Glutamatergic neuron (in vitro differentiated cells): ENCODE data around the gene ADARB1. TPM values are rescaled to one million over a fixed set of nuclear protein-coding genes. Genes with fewer than 3 reads are reported as not detected.

Experiments
- DNase-seq: peaks from one replicate; pipeline ENCODE4 v3.0.0; 2022
- H3K27ac Mint-ChIP-seq: one replicate; pipeline ENCODE4 v1.8.0; 2020; ENCODE audit warnings: mild to moderate bottlenecking, mixed read lengths, inconsistent platforms; ENCODE audit not compliant: unreplicated experiment
- H3K27me3 Mint-ChIP-seq: one replicate; pipeline ENCODE4 v1.8.0; 2020; ENCODE audit warnings: mild to moderate bottlenecking, moderate library complexity, mixed read lengths, inconsistent platforms; ENCODE audit not compliant: unreplicated experiment
- H3K36me3 Mint-ChIP-seq: one replicate; pipeline ENCODE4 v1.8.0; 2020; ENCODE audit warnings: mild to moderate bottlenecking, mixed read lengths, inconsistent platforms; ENCODE audit not compliant: unreplicated experiment
- H3K4me1 Mint-ChIP-seq: one replicate; pipeline ENCODE4 v1.8.0; 2020; ENCODE audit warnings: mild to moderate bottlenecking, low read depth, mixed read lengths, inconsistent platforms; ENCODE audit not compliant: unreplicated experiment
- H3K4me3 Mint-ChIP-seq: one replicate; pipeline ENCODE4 v1.8.0; 2020; ENCODE audit warnings: mild to moderate bottlenecking, mixed read lengths, inconsistent platforms; ENCODE audit not compliant: unreplicated experiment
- H3K9me3 Mint-ChIP-seq: one replicate; pipeline ENCODE4 v1.8.0; 2020; ENCODE audit warnings: mild to moderate bottlenecking, moderate library complexity, mixed read lengths, inconsistent platforms; ENCODE audit not compliant: unreplicated experiment
- total RNA-seq: library from RNA; stranded (reverse); fragmentation: NEBNext Ultra II Directional; extraction: Animal tissue kit (Norgen Biotek cat#: 25700); gene quantifications from one replicate; pipeline ENCODE4 v1.2.1, GENCODE V29; 2021; ENCODE audit not compliant: unreplicated experiment
- TF ChIP-seq, protein P1 (sequence below): fragments of 200-600 bp; sonication (generic); IDR thresholded peaks from one replicate; pipeline ENCODE4 v1.5.0; 2021; ENCODE audit not compliant: partially characterized antibody, unreplicated experiment

Gene ADARB1
- total RNA-seq, 1 donor from 2014 or later: 49.2 TPM

DNA sequence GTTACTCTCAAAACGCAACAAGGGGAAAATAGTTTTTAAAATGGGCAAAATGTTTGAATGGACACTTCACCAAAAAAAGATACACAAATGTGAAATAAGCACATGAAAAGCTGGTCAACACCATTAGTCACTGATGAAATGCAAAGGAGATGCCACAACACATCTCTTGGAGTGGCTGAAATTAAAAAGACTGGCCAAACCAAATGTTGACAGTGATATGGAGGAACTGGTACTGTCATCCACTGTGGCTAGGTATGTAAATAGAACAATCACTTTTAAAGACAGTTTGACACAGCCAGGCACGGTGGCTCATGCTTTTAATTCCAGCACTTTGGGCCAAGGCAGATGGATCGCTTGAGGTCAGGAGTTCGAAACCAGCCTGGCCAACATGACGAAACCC is 122.2 kb downstream of the ADARB1 start:
- H3K4me3 Mint-ChIP-seq: no peak overlapping the region
- no peaks in the 10 kb centered on the region for H3K27me3 Mint-ChIP-seq
- TF ChIP-seq, protein P1, sequence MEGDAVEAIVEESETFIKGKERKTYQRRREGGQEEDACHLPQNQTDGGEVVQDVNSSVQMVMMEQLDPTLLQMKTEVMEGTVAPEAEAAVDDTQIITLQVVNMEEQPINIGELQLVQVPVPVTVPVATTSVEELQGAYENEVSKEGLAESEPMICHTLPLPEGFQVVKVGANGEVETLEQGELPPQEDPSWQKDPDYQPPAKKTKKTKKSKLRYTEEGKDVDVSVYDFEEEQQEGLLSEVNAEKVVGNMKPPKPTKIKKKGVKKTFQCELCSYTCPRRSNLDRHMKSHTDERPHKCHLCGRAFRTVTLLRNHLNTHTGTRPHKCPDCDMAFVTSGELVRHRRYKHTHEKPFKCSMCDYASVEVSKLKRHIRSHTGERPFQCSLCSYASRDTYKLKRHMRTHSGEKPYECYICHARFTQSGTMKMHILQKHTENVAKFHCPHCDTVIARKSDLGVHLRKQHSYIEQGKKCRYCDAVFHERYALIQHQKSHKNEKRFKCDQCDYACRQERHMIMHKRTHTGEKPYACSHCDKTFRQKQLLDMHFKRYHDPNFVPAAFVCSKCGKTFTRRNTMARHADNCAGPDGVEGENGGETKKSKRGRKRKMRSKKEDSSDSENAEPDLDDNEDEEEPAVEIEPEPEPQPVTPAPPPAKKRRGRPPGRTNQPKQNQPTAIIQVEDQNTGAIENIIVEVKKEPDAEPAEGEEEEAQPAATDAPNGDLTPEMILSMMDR: no peak
- peaks cover 3% of the 10 kb centered on the region for H3K9me3 Mint-ChIP-seq
- peaks cover 4% of the 10 kb centered on the region for H3K36me3 Mint-ChIP-seq
- DNase-seq: no peak
- no peak overlapping the region for H3K27ac Mint-ChIP-seq
- no peaks in the 10 kb centered on the region for H3K4me1 Mint-ChIP-seq

DNA sequence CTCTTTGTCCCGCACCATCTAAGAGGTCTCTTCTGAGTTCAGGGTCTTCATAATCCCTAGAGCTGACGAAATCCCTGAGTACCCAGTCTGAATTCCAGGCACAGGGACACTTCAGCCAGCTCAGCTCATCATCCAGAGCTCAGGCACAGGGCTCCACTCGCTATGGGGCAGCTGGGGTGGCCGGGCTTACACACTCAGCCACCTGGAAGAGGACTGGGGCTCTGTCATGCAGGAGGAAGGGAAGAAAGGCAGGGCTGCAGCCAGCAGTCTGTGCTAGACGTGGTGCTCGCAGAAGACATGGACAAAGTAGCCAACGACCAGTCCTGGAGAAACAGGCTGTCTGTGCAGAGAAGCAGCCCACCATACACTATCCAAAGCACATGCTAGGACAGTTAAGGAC is 124.8 kb downstream of the ADARB1 start:
- no peak for DNase-seq
- no peaks in the 10 kb centered on the region for H3K4me1 Mint-ChIP-seq
- no peak overlapping the region for H3K4me3 Mint-ChIP-seq
- H3K27me3 Mint-ChIP-seq: no peaks in the 10 kb centered on the region
- peaks cover 3% of the 10 kb centered on the region for H3K9me3 Mint-ChIP-seq
- peaks cover 4% of the 10 kb centered on the region for H3K36me3 Mint-ChIP-seq
- TF ChIP-seq, protein P1: no peak
- H3K27ac Mint-ChIP-seq: no peak overlapping the region

DNA sequence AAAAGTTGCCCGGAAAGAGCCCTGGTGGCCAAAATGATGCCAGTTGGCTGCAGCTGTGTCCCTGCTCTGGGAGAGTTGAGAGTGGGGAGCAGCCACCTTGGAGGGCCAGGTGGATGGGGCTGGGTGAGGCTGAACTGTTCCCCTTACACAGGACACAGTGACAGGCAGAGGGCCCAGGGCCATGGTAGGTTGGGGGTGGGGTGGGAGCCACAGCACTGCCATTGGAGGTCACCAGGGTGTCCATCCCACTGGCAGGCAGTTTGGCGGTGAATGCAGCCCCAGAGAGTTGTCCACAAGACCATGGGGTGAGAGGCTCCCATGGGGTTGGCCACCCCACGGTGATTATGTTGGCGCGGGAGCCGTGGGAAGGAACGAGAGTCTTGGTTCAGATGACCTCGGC is 125.7 kb downstream of the ADARB1 start:
- DNase-seq: no peak
- Mint-ChIP-seq H3K4me1 (no peaks in the 10 kb centered on the region), H3K4me3 (no peak overlapping the region), H3K27me3 (no peaks in the 10 kb centered on the region), H3K36me3 (peaks cover 4% of the 10 kb centered on the region), H3K9me3 (peaks cover 3% of the 10 kb centered on the region), H3K27ac (no peak overlapping the region)
- TF ChIP-seq, protein P1: no peak

DNA sequence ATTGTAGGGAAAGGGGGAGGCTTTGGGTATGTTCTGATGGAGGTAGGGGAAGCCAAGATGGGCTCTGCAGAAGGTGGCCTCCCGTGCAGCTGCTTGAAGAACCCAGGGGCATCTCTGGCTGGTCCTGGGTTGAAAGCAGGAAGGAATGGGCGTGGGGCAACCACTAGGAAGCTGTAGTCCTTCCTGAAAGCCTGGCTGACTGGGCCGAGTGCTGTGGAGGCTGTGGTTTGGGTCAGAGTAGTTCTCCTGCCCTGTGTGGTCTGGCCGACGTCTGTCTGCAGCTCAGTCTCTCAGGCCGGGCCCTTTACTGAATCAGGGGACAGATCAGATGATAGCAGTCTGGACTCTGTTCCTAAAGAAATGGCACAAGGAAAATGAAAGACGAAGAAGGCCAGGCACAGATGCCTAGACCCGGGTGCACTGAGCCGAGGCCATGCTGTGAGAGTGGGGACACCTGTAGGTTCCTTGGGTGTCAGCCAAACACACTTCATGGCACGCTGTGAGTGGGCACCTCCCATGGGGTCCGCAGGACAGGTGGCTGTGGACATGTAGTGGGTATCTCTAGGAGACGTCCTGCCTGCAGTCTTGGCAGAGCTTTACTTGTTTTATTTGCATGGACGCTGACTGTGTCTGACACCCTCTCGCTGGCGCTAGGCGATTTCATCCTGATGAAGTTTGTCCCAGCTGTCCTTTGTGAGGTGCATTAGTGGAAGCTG is 126.4 kb downstream of the ADARB1 start:
- no peaks in the 10 kb centered on the region for H3K4me1 Mint-ChIP-seq
- DNase-seq: no peak
- TF ChIP-seq, protein P1: no peak
- H3K27me3 Mint-ChIP-seq: no peaks in the 10 kb centered on the region
- H3K9me3 Mint-ChIP-seq: peaks cover 3% of the 10 kb centered on the region
- H3K27ac Mint-ChIP-seq: no peak overlapping the region
- no peak overlapping the region for H3K4me3 Mint-ChIP-seq
- H3K36me3 Mint-ChIP-seq: peaks cover 4% of the 10 kb centered on the region

DNA sequence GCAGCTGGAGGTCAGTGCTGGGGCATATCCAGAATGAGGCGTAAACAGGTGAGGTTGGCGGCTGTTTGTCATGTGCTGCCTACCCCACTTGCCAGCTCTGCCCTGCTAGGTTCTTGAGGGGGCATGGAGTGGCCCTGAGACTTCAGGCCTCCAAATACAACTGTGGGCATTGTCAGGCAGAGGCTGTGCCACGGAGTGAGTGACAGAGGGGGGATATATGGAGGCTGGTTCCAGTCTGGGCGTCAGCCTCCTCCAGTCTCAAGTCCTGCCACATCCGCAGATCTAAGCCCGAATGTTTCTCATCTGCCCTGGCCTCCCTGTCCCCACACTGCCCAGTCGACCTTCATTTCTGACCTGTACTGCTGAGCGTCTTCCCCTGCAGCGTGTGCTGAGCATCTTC is 128.0 kb downstream of the ADARB1 start:
- DNase-seq: no peak
- no peaks in the 10 kb centered on the region for H3K4me1 Mint-ChIP-seq
- H3K9me3 Mint-ChIP-seq: peaks cover 3% of the 10 kb centered on the region
- TF ChIP-seq, protein P1: no peak
- peaks cover 4% of the 10 kb centered on the region for H3K36me3 Mint-ChIP-seq
- H3K27me3 Mint-ChIP-seq: peaks cover 1% of the 10 kb centered on the region
- no peak overlapping the region for H3K27ac Mint-ChIP-seq
- no peak overlapping the region for H3K4me3 Mint-ChIP-seq
